ENCODE measurements around the gene GALNTL6.

Gene GALNTL6

DNA sequence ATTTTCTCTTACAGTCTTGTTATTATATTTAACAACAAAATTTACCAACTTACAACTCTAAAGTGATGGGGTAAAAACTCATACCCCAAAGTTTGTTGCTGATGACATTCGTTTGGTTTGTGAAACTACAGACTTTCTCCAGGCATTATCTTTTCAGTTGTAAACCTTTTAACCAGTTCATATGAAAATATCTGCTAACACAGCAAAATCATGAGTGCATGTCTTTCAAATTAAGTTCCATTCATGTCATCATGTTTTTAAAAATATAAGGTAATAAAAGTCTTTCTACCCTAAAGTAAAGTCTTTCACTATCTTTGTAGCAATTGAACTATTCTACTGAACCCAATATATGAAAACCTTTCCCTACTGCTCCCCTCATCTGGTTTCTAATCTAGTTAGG lies 3.4 kb upstream of the GALNTL6 start:
- H3K27ac ChIP-seq: no peak overlapping the region
- TF ChIP-seq, protein P1, sequence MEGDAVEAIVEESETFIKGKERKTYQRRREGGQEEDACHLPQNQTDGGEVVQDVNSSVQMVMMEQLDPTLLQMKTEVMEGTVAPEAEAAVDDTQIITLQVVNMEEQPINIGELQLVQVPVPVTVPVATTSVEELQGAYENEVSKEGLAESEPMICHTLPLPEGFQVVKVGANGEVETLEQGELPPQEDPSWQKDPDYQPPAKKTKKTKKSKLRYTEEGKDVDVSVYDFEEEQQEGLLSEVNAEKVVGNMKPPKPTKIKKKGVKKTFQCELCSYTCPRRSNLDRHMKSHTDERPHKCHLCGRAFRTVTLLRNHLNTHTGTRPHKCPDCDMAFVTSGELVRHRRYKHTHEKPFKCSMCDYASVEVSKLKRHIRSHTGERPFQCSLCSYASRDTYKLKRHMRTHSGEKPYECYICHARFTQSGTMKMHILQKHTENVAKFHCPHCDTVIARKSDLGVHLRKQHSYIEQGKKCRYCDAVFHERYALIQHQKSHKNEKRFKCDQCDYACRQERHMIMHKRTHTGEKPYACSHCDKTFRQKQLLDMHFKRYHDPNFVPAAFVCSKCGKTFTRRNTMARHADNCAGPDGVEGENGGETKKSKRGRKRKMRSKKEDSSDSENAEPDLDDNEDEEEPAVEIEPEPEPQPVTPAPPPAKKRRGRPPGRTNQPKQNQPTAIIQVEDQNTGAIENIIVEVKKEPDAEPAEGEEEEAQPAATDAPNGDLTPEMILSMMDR (conservative IDR thresholded peaks at IDR 0.05): no peak

DNA sequence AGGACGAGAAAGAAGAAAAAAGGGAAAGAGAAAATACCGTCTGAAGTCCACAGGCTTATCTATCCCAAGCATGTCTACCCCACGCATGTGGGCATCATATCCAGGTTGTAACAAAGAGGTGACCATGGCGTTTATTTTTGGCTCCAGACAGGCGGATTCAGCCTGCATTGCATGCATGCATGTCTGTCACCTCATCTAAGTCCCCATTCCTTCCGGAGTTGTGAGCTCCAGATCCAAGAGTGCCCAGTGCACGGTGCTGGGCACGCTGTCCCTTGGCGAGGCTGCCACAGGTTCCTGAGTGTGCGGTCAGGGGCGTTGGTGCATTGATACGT lies 905 bp upstream of the GALNTL6 start:
- TF ChIP-seq, protein P1 (conservative IDR thresholded peaks at IDR 0.05): no peak

GRCh38 chr4:171813526-171814250 lies 484 bp downstream of the GALNTL6 start:
- TF ChIP-seq, protein P1 (conservative IDR thresholded peaks at IDR 0.05): no peak
- no peak overlapping the region for H3K27ac ChIP-seq

More for the DNA sequence above, 905 bp upstream of the GALNTL6 start:
- no peak overlapping the region for H3K27ac ChIP-seq

DNA sequence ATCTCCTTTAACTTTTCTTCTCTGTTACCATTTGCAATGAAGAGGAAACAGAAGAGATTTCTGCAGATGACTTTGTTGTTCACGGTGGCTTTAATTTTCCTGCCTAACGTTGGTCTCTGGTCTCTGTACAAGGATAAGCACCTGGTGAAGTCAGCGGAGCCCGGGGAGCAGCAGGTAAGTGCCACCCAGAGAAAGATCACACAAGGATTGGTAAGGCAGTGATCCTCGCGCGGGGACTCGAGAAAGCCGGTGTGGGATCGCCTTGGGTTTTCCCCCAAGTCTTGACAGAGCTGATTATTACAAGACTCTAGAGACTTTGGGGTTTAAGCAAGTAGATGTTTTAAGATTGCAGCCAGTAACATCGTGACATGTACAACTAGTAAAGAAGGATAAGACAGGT lies 1.3 kb downstream of the GALNTL6 start:
- H3K27ac ChIP-seq: no peak overlapping the region
- TF ChIP-seq, protein P1 (conservative IDR thresholded peaks at IDR 0.05): no peak

DNA sequence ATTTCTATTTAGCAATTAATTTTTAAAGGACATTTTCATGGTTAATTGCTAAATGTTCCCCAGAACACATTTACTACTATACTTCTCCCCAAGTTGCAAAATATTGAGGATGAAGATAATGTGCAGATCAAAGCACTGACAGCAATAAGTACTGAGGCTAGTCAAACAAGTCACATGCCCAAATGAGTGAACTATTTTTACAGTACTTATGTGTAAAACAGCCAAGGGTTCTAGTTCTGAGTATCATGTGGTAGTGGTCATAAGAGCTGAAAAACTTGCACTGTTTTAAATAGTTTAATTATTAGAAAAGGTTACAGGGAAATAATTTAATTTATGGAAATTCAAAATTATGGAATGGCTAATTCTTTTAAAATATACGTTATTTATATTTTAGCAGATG lies 3.8 kb downstream of the GALNTL6 start:
- H3K27ac ChIP-seq: no peak overlapping the region
- TF ChIP-seq, protein P1 (conservative IDR thresholded peaks at IDR 0.05): no peak

DNA sequence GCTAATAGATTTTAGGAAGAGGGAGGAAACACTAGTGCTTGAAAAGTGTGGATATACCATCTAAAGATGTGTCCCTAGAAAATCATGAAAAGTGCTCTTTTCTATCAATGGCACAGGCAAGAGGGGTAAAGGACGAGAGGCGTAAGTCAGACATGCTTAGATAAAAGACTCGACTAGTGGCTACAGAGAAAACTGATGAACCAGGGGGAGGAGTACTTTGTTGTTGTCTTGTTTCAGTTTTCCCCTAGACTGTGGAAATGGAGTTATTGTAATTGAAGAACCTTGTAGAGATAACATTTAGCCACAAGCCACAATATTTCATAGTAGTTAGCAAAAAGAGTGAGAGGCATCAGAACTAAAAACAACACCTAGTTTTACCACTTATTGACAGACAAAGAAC lies 21.4 kb downstream of the GALNTL6 start:
- TF ChIP-seq, protein P1 (conservative IDR thresholded peaks at IDR 0.05): no peak
- H3K27ac ChIP-seq: no peak overlapping the region

GRCh38 chr4:171843456-171843855 lies 30.3 kb downstream of the GALNTL6 start:
- TF ChIP-seq, protein P1 (conservative IDR thresholded peaks at IDR 0.05): no peak
- H3K27ac ChIP-seq: no peak overlapping the region

Measured in VCaP (cell line).